Measurements from ENCODE around the gene SLC26A4.

Gene SLC26A4

GRCh38 chr7:107661081-107661864 lies 645 bp downstream of the SLC26A4 start:
- DNase-seq: peak; percentile 17

DNA sequence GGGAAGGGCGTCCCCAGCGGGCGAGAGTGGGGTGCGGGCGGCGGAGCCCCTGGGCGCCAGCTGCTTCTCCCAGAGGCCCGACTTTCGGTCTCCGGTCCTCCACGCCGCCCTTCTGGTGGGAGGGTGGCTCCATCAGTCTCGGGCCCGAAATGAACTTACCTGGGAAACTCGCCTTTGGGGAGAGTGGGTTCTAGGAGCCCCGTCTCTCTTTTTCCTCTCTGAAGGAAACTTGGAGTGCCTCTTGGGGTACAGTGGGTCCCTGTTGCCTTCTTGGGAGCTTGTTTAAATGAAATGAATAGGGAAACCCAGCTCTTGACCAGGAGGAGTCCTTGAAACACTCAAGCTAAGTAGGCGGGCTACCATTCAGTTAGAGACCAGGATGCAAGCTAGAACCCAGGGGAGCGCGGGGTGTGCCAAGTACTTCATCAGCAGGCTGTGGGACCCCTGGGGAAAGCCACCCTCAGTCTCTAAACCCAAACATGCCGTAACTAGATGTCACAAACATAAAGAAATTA lies 1.3 kb downstream of the SLC26A4 start:
- no peak for DNase-seq

- no peak for DNase-seq
Measured at GRCh38 chr7:107663196-107663595, 2.6 kb downstream of the SLC26A4 start.

GRCh38 chr7:107666790-107667189 lies 6.2 kb downstream of the SLC26A4 start:
- DNase-seq: no peak

DNA sequence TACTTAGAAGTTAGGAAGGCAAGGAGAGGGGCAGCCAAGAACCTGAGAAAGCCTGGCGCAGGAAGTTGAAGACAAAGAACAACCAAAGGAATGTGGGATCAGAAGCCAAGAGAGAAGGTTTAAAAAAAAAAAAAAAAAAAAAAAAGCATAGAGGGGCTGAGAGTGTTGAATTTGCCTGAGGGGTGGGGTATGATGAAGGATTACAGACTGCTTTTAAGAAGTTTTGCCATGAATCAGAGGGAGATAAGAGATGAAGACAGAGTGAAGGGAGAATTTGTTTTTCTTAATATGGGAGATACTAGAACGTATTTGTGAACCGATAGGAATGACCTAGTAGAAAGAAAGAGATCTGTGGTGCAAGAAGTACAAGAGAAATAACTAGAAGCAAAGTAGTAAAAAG lies 6.7 kb downstream of the SLC26A4 start:
- no peak for DNase-seq

DNA sequence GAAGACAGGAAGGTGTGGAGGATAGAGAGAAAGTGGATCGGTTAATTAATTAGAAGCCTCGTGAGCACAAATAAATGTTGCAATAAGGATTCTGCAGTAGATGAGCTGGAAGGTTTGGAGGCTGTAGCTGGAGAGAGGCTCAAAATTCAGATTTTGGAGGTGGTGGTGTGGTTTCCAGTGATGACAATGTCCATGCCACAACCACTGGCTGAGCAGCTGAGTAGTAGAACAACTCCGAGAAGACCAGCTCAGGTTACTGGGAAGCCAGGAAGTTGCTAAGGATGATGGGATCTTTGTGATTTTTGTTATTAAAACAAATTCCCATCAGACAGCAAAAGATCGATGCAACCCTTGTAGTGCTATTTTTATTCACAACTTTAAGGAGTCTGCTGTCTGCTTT lies 7.7 kb downstream of the SLC26A4 start:
- no peak for DNase-seq

- no peak for DNase-seq
Measured at GRCh38 chr7:107672183-107672582, 11.6 kb downstream of the SLC26A4 start.

- DNase-seq: no peak
Measured at GRCh38 chr7:107676249-107676648, 15.6 kb downstream of the SLC26A4 start.

DNA sequence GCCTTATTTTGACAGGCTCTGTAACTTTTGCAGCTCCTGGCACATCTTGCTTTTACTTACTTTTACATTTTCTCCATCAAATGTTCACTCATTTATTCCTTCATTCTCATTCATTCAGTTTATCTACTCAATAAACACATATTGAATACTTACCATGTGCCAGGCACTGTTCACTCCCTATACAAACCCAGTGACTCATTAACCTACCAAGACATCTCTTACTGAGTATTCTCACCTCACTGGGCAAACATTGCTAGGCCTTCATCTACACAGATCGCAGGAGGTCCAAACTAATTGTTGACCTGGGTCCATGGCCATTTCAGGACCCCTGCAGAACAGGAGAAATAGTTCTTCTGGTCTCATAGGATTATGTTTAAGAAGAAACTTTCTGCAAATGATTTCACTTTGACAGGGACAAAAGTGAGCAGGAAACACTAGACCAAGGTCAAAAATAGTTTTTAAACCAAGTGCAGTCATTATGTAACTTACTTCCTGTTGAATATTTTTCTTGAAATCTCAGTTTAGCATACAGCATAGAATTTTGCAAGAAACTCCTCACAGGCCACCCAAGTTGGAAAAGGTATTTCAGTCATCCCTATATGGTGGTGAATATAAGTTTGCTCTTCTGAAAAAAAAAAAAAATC lies 17.6 kb downstream of the SLC26A4 start:
- DNase-seq: no peak

GRCh38 chr7:107680478-107680877 lies 19.9 kb downstream of the SLC26A4 start:
- no peak for DNase-seq

GRCh38 chr7:107682886-107683285 lies 22.3 kb downstream of the SLC26A4 start:
- no peak for DNase-seq

GRCh38 chr7:107684287-107684686 lies 23.7 kb downstream of the SLC26A4 start:
- no peak for DNase-seq

DNA sequence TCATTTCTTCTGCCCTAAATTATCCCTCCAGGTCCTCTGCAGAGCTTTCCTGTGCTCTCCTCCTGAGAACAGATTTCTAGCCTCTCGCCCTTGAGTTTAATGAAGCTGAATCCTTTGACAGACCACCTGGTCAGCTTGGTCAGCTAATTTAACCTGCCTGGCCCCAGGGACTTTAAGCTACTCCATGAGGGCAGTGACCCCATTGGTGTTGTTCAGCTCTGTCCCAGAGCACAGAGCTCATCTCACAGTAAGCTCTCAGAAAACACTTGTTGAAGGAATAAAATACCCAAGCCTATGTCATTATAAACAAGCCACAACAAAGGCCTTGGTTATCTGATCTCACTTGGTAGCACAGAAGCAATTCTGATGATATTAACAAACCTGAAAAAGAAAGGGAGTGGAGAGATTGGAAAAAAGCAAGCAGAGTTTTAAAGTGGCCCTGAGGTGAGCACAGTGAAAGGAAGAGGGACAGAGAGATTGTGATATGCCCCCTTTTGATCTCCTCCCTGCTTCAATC lies 24.4 kb downstream of the SLC26A4 start:
- no peak for DNase-seq

DNA sequence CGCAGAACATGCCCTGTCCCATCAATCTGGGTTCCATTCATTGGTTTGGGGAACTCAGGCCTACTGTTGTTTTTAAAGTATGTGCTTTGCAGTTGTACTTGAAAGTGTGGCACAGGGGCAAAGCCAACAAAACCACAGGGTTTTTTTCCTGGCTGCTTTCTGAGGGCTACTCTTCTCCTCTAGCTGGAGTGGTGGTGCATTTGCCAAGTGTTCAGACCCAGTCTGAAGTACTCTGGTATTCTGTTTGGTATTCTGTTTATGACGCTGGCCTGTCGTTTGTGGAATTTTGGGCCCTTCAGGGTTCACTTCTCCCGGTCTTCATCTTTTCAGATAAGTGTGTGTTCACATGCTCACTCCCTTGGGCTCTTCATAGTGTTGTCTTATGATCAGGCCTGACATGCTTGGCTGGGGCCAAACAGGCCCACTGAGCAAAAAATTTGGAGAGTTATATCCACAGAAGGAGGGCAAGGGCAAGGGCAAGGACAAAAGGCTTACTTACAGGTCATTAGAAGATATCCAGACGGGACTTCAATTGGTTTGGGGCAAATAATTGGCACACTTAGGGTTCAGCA lies 26.3 kb downstream of the SLC26A4 start:
- DNase-seq: no peak

DNA sequence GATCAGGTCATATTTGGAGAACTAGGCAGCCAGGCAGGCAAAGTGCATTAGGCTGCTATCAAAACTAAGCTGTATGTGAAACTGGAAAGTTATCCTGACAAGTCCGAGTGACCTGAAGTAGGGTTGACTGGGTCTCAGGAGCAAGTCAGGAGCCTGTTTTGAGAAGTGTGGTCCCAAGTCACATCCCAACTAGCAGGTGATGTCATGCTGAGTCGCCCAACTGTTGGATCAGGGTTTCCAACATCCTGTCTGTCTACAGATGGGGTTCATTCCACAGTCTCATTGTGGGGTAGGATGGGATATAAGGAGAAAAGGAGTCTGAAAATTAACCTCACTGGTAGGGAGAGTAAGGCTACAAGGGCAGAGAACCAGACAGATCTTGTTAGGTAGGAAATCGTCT lies 27.0 kb downstream of the SLC26A4 start:
- no peak for DNase-seq

GRCh38 chr7:107689553-107689952 lies 28.9 kb downstream of the SLC26A4 start:
- DNase-seq: no peak

DNA sequence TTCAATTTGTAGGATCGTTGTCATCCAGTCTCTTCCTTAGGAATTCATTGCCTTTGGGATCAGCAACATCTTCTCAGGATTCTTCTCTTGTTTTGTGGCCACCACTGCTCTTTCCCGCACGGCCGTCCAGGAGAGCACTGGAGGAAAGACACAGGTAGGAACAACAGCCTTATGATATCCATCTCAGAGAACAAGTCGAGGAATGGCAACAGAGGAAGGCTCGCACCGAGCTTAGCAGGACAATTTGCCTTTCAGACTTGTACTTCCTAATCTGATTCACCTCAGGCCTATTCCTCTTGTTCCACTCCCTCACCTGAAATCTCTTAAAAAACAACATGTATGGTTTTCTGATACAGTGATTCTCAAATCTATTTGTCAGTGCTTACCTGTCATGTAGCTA lies 29.5 kb downstream of the SLC26A4 start:
- DNase-seq: no peak

- DNase-seq: no peak
Measured at GRCh38 chr7:107690611-107691010, 30.0 kb downstream of the SLC26A4 start.

DNA sequence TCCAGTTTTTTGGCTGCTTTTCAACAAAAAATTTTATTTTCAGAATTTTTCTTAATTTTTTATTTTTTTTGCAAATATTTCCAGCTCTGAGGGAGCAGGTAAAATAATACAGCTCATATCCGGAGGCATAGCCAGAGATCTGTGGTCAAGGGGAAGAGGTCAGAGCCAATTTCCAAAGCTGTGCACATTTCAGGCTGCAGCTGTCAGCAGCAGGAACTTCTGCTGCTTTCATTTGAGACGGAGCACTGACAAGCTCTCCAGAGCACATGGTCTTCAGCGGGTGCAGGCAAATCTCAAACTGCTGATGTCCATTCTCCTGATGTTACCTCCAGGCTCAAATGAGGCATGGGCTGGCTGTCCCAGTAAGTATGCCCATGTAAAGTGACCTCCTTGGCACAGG lies 31.1 kb downstream of the SLC26A4 start:
- no peak for DNase-seq

- DNase-seq: no peak
Measured at GRCh38 chr7:107692501-107692900, 31.9 kb downstream of the SLC26A4 start.

DNA sequence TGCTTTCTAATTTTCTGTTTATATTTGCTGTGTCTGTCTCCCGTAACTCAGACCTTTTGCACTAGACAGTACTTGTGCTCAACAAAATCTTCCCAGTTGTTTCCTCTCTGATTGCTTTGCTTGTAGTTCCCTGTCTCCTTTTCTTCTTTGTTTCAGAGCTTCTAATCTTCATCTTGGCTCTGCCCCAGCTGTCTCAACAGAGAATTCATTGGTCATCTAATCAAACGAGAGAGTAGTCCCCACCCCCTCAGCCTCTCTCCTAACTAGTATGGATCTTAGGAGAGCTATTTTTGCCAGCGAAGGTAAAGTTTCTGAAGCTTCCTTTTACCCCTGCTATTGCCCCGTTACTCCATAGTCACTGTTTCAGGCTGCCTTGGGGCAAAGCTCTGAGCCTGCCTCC lies 32.8 kb downstream of the SLC26A4 start:
- DNase-seq: no peak

DNA sequence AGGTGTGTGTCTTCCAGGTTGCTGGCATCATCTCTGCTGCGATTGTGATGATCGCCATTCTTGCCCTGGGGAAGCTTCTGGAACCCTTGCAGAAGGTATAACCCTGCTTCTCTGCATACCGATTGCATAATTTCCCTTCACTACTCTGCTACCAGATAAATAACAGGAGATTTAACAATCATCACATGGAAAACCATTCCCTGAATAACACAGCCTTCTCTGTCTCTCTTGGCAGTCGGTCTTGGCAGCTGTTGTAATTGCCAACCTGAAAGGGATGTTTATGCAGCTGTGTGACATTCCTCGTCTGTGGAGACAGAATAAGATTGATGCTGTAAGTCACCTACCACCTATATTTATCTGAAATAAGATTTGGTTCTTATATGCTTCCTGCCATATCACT lies 33.8 kb downstream of the SLC26A4 start:
- DNase-seq: no peak

DNA sequence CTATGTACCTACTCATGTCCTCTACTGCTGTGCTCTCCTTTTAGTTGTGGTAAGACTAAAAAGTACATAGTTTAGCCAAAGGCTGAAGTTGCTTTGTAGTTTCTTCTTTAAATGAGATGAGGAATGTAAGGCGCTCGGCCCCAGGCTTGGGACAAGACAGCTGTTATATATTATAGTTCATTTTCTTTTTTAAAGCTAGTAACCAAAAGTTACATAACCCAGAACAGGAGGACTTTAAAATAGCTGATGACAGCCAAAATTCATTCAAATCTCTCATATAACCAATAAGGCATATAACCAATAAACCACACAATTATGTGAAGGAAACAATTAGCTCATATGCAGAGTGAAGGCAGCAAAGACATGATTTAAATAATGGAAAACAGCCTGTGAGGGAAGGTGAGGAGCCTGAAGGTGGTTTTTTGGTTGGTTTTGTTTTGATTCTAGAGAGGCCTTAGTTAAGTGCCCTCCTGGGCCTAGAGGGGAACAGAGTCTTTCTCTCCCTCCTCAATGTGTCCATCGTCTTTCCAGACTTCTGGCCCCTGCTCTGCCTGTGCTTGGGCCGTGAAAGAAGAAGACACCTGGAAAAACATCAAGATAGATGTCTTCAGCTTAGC lies 35.8 kb downstream of the SLC26A4 start:
- DNase-seq: no peak
